ENCODE measurements around the gene FAR2.

GRCh38 chr12:29147731-29148595 is 1.1 kb upstream of the FAR2 start:
- TF ChIP-seq, protein P1, sequence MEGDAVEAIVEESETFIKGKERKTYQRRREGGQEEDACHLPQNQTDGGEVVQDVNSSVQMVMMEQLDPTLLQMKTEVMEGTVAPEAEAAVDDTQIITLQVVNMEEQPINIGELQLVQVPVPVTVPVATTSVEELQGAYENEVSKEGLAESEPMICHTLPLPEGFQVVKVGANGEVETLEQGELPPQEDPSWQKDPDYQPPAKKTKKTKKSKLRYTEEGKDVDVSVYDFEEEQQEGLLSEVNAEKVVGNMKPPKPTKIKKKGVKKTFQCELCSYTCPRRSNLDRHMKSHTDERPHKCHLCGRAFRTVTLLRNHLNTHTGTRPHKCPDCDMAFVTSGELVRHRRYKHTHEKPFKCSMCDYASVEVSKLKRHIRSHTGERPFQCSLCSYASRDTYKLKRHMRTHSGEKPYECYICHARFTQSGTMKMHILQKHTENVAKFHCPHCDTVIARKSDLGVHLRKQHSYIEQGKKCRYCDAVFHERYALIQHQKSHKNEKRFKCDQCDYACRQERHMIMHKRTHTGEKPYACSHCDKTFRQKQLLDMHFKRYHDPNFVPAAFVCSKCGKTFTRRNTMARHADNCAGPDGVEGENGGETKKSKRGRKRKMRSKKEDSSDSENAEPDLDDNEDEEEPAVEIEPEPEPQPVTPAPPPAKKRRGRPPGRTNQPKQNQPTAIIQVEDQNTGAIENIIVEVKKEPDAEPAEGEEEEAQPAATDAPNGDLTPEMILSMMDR (IDR thresholded peaks at IDR 0.05), result no peak
- no peak for TF ChIP-seq POLR2A (IDR thresholded peaks at IDR 0.05)
- TF ChIP-seq EP300 (IDR thresholded peaks at IDR 0.05), result no peak
- no peak for TF ChIP-seq POLR2AphosphoS5 (IDR thresholded peaks at IDR 0.05)
